Cardiac septum (tissue), 1 donor: Measurements from ENCODE around the gene CCND2. TPM values are rescaled to one million over a fixed set of nuclear protein-coding genes. Genes with fewer than 3 reads are reported as not detected.
A peak's percentile ranks its signal among the peaks of the same experiment; 100 is the strongest.

Experiments used
- DNase-seq: peaks from one replicate; pipeline ENCODE4 v3.0.0-alpha.2; 2020; ENCODE audit warnings: low spot score
- intact Hi-C: fragments of 100-400 bp; cut with DNase I; formaldehyde crosslinking; loops from one replicate; pipeline ENCODE4 v1.14.0; 2022
- total RNA-seq: library from RNA; stranded (reverse); fragmentation: NEBNext Ultra II Directional; extraction: Animal tissue kit (Norgen Biotek cat#: 25700); gene quantifications from one replicate; pipeline ENCODE4 v1.2.1, GENCODE V29; 2021
- donor health status: DM: no; HTN: no; CAD: no.

The CCND2 gene
- total RNA-seq, 1 donor from 2014 or later: 478 TPM

- DNase-seq: peak; percentile 67
- intact Hi-C loops: no loop called here
These were observed 13.3 kb downstream of the CCND2 start for GRCh38 chr12:4286771-4287317.

DNA sequence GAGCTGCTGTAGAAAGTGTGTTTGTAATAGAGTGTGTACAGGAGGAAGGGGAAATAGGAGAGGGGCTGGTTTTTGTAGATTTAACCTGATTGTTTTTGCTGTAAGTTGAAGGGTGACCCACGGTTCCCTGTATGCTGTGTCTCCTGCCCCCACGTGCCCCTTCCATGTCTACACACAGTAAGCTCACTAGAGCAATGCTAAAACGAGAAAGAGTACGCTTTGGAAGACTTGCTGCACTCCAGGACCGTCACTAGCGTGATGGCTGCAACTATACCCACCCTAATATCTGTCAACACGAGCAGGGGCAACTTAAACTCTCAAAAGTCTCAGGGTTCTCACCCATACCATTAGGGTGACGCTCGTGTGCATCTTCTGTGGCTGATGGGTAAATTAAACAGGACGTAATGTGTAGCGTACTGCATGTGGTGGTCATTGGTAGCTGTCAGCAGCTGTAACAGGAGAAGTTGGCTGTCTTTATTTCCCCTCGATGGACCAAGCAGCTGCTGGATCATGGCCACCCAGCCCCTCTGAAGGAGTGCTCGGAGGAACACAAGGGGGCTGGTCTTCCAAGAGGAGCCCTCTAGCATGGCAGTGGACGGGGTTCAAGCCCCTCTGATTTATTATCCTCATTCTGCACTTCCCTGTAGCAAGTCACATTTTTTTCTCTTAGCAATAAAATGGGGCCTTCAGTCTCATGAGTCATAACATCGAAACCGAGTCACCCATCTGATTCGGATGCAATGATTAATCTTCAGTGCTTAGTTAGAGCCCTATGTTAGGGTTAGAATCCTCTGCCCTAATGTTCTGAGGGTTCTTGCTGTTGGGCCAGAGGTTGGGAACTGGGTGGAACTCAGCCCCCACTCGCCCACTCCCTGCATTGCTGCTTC, 14.0 kb downstream of the CCND2 start:
- peak; percentile 59 for DNase-seq
- intact Hi-C loops: no loop called here

GRCh38 chr12:4288296-4289131, 15.0 kb downstream of the CCND2 start:
- DNase-seq: peak; percentile 73
- intact Hi-C loops: no loop called here

DNA sequence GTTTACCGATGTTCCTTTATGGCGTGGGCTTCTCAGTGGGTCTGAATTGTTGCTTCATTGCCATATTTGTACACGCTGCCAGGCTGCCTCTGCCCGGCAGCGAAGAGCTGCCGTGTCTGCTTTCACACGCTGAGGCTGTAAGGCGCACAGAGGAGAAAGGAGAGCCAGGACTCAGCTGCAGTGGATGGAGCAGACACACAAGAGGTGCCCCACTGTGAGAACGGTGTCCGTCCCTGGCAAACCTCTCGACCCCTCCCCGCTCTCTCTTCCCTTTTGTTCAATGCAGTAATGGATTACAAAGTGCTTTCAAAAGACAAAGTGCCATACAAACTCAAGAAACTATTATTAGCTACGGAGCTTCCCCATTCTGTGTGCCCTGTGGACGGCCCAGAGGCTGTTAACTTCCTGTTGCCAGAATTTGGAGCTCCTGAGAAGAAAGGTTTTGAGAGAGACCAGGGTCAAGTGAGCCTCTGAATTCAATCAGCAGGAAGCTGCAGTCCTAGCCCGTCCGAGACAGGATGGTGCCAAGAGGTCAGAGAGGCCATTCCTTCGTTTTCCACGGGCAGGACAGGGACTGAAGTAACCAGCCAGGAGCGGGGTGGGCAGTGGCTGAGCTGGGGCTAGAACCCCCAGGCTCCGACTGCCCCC, 15.8 kb downstream of the CCND2 start:
- intact Hi-C loops: no loop called here
- DNase-seq: peak; percentile 72

- DNase-seq: peak; percentile 50
- intact Hi-C loops: no loop called here
These were observed 16.6 kb downstream of the CCND2 start for GRCh38 chr12:4289998-4290790.

GRCh38 chr12:4292341-4293073, 18.9 kb downstream of the CCND2 start:
- DNase-seq: peak; percentile 56
- intact Hi-C loops: no loop called here

GRCh38 chr12:4293299-4293965, 19.9 kb downstream of the CCND2 start:
- DNase-seq: no peak
- intact Hi-C loops: no loop called here

DNA sequence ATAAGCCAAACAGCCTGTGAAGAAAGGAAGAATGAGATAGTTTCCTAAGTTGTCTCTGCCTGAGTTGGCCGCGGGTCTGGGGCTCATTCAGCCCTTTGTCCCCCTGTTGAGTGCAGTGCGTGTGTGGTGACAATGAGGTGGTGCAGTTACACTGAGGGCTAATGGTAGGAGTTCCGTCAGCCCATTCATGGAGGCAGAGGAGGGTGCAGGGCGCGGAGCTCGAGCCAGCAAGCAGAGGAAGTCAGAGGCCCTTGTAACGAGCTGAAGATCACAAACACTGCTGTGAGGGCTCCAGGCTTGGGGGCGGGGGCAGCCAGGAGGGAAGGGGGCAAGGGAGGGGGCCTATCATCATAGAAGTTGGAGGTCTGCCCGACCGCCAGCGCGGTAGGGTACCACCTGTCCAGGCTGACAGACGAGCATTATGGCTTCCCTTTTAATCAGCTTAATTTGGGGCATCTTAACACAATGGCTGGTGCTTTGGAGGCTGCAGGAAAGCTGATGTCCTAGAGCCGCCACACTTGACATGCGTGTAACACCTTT, 20.5 kb downstream of the CCND2 start:
- intact Hi-C loops: no loop called here
- DNase-seq: no peak

GRCh38 chr12:4296751-4297150, 23.2 kb downstream of the CCND2 start:
- DNase-seq: no peak
- intact Hi-C loops: no loop called here

GRCh38 chr12:4297617-4298016, 24.1 kb downstream of the CCND2 start:
- no peak for DNase-seq
- intact Hi-C loops: no loop called here

- intact Hi-C loops: no loop called here
- DNase-seq: no peak
These were observed 27.3 kb downstream of the CCND2 start for GRCh38 chr12:4300883-4301282.

DNA sequence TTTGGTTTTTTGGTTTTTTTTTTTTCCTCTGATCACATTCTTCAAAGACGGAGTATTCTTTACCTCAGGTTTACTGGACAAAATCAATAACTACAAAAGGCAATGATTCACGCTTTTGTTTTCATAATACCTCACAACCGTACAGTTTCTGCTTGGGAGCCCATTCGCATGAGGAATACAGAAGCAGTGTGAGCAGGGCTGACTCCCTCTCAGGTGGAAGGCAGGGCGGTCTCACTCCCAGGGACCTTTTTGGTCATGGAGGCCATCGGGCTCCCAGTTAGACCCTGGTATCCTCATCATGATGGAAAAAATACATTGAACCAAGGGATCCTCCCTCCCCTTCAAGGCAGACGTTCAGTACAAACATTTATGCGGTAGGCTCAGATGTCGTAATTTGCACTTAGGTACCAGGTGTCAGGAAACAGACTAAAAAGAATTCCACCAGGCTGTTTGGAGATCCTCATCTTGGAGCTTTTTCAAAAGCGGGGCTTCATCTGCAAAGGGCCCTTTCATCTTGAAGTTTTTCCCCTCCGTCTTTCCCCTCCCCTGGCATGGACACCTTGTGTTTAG, 28.5 kb downstream of the CCND2 start:
- DNase-seq: no peak
- intact Hi-C loops: no loop called here

- no peak for DNase-seq
- intact Hi-C loops: no loop called here
These were observed 29.3 kb downstream of the CCND2 start for GRCh38 chr12:4302881-4303280.

GRCh38 chr12:4303750-4304149, 30.2 kb downstream of the CCND2 start:
- intact Hi-C loops: no loop called here
- DNase-seq: no peak

DNA sequence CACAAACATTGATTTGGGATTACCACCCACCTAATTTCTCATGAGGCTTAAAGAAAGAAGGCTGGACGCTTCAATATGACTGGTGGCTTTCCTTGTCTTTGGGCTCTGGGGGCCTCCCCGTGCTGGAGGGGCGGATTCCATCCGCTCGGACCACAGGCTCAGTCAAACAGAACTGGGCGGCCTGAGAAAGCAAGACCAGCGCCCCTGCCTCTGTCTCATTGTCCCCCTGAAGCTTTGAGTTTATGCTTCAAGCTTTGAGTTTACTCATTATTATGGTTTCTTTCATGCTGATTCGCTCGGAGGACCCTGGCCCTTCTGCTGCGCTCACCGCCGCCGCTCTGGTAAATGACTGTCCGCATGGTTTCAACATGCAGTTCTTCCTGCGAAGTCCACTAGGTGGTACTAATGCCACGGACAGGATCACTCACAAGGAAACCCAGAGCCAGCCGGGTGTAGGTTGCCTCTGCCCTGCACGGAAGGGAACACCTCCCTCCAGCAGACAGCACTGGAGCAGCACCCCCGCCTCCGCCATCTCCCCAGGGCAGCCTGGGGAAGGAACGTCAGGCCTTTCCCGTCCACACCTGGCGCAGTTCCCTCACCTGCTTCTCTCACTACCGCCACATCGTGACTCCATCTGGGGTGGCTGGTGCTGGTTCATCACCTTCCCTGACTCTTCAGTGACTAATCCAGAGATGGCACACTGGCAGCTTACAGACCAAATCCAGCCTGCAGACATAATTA, 34.2 kb downstream of the CCND2 start:
- DNase-seq: peak; percentile 82
- intact Hi-C loops: no loop called here

GRCh38 chr12:4308334-4308950, 34.9 kb downstream of the CCND2 start:
- no peak for DNase-seq
- intact Hi-C loops: no loop called here
